Middle frontal gyrus (tissue), 1 donor: ENCODE results near the gene NNMT.

Experiments used
- DNase-seq: peaks from one replicate; pipeline ENCODE4 v3.0.0-alpha.2; 2015; ENCODE audit warnings: low spot score; ENCODE audit errors: extremely low spot score

NNMT gene

GRCh38 chr11:114295676-114296604, at the start of gene NNMT:
Gene NNMT, plus strand, starts transcription at chr11:114296399. Its CDS starts 158 bp downstream, at chr11:114296557.
- peak; percentile 32 for DNase-seq

GRCh38 chr11:114247070-114247789, 49.0 kb upstream of the NNMT start:
- no peak for DNase-seq

GRCh38 chr11:114250180-114250579, 46.0 kb upstream of the NNMT start:
- no peak for DNase-seq

- DNase-seq = no peak
These were observed 45.0 kb upstream of the NNMT start for GRCh38 chr11:114250993-114251814.

GRCh38 chr11:114251815-114252337, 44.3 kb upstream of the NNMT start:
- DNase-seq = no peak

- no peak for DNase-seq
These were observed 43.4 kb upstream of the NNMT start for GRCh38 chr11:114252767-114253166.

GRCh38 chr11:114253771-114254170, 42.4 kb upstream of the NNMT start:
- DNase-seq = no peak

- DNase-seq = no peak
These were observed 41.5 kb upstream of the NNMT start for GRCh38 chr11:114254571-114255146.

GRCh38 chr11:114255289-114255688, 40.9 kb upstream of the NNMT start:
- no peak for DNase-seq

GRCh38 chr11:114256176-114256966, 39.8 kb upstream of the NNMT start:
- DNase-seq = no peak

GRCh38 chr11:114256967-114257286, 39.3 kb upstream of the NNMT start:
- DNase-seq = no peak

GRCh38 chr11:114257621-114258558, 38.3 kb upstream of the NNMT start:
- no peak for DNase-seq

GRCh38 chr11:114258696-114259095, 37.5 kb upstream of the NNMT start:
- no peak for DNase-seq

GRCh38 chr11:114259124-114259526, 37.1 kb upstream of the NNMT start:
- no peak for DNase-seq

- DNase-seq = no peak
These were observed 36.6 kb upstream of the NNMT start for GRCh38 chr11:114259551-114259983.

- DNase-seq = no peak
These were observed 36.1 kb upstream of the NNMT start for GRCh38 chr11:114260077-114260476.

GRCh38 chr11:114260483-114260882, 35.7 kb upstream of the NNMT start:
- DNase-seq = no peak

GRCh38 chr11:114261791-114262190, 34.4 kb upstream of the NNMT start:
- no peak for DNase-seq
